HG02973 (cell line): Measurements from ENCODE around the gene HOXA6.

ENCODE experiments used
- ATAC-seq: cut with Tn5 transposase; IDR thresholded peaks from one replicate; pipeline ENCODE4 v1.9.1; 2021; ENCODE audit warnings: moderate library complexity; ENCODE audit not compliant: unreplicated experiment

Gene HOXA6

GRCh38 chr7:27185013-27185853 is 37.7 kb upstream of the HOXA6 start, which contains the start of gene HOXA11:
TSS of gene HOXA11 (minus strand) at chr7:27185232. CDS start at chr7:27185144, 88 bp downstream.
- ATAC-seq = no peak

GRCh38 chr7:27184337-27185012 is 36.9 kb upstream of the HOXA6 start:
- ATAC-seq = no peak

- no peak for ATAC-seq
Measured at GRCh38 chr7:27183682-27184336, 36.2 kb upstream of the HOXA6 start.

- no peak for ATAC-seq
Measured at GRCh38 chr7:27182861-27183681, 35.5 kb upstream of the HOXA6 start.

- no peak for ATAC-seq
Measured at GRCh38 chr7:27182285-27182841, 34.8 kb upstream of the HOXA6 start.

GRCh38 chr7:27181795-27182275 is 34.3 kb upstream of the HOXA6 start:
- no peak for ATAC-seq

- ATAC-seq = no peak
Measured at GRCh38 chr7:27180431-27181420, 33.2 kb upstream of the HOXA6 start.

GRCh38 chr7:27179503-27180430 is 32.2 kb upstream of the HOXA6 start:
- ATAC-seq = no peak

- no peak for ATAC-seq
Measured at GRCh38 chr7:27179030-27179429, 31.5 kb upstream of the HOXA6 start.

GRCh38 chr7:27178366-27178765 is 30.8 kb upstream of the HOXA6 start:
- ATAC-seq = no peak

- no peak for ATAC-seq
Measured at GRCh38 chr7:27177795-27178320, 30.3 kb upstream of the HOXA6 start.

- no peak for ATAC-seq
Measured at GRCh38 chr7:27176962-27177794, 29.6 kb upstream of the HOXA6 start.

- ATAC-seq = no peak
Measured at GRCh38 chr7:27176524-27176845, 28.9 kb upstream of the HOXA6 start.

- no peak for ATAC-seq
Measured at GRCh38 chr7:27175626-27176523, 28.3 kb upstream of the HOXA6 start.

GRCh38 chr7:27174874-27175625 is 27.5 kb upstream of the HOXA6 start:
- ATAC-seq = no peak
